HG03108 (cell line): ENCODE data around the gene SRP9.
"Not testable (repeated sequence)": the region's sequence is repeated elsewhere in the genome, so short reads cannot be mapped to it uniquely, and the experiment has no call there.

ENCODE experiments used
- ATAC-seq: cut with Tn5 transposase; IDR thresholded peaks from one replicate; pipeline ENCODE4 v1.9.1; 2021; ENCODE audit warnings: moderate library complexity; ENCODE audit not compliant: unreplicated experiment

SRP9 gene

DNA sequence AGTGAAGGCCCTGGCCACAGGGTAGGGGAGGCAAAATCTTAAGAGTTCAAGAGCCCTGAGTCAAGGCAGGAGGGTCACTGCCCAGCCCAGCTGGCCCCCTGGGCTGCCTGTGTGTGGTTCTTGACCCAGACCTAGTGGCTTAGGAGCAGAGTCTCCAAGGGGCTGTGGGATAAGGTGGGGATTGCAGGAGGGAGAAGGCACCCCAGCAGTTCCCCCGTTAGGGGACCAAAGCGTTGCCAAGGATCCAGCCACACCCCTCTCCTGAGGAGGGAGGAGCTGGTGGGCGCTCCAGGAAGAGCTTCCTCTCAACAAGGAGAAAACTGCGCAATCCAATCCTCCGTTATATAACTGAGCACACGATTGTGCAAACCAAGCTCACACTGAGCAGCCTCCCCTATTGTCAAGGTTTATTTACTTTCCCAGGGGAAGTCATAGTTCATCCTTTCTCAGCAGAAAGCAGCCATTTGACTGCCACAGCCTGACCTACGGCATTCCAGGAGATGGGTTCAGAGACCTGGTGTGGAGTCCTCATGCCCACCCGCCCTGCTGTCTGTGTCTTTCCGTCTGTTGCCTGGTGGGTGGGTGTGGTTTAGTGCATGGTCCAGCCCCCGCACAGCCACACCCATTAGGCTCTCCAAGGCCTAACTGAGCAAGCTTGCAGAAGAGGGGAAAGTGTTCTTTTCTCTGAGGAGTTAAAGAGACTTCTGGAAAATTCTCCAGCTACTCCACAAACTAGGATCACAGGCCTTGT, 35.8 kb downstream of the SRP9 start:
- ATAC-seq: no peak

DNA sequence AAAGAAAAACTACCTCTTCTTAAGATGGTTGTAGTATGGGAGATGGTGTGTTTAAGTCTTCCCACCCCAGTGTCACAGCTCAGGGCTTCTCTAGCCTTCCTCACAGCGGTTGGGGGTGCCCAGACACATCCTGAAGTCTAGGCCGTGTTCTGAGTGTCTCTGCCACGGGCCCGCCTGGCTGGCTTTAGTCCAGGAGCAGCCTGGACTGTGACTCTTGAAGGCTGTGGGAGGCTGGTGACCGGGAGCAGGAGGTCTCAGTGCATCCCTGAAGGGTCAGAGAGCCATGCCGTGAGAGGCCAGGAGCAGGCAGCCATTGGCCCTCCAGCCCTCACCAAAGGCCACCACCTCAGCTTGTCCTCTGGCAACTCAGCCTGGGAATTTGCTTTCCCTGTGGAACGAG, 36.8 kb downstream of the SRP9 start:
- no peak for ATAC-seq

DNA sequence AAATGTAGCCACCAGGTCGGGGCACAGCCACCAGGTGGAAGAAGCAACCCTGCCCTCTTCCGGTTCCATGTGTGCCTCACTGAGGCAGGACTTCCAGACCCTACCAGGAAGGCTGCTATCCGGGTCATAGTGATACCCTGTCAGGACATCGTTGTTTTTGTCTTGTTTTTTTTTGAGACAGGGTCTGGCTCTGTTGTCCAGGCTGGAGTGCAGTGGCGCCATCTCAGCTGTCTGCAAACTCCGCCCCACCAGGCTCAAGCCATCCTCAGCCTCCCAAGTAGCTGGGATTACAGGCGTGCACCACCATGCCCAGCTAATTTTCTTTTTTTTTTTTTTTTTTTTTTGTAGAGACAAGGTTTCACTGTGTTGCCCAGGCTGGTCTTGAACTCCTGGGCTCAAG, 37.5 kb downstream of the SRP9 start:
- ATAC-seq: not testable (repeated sequence)

DNA sequence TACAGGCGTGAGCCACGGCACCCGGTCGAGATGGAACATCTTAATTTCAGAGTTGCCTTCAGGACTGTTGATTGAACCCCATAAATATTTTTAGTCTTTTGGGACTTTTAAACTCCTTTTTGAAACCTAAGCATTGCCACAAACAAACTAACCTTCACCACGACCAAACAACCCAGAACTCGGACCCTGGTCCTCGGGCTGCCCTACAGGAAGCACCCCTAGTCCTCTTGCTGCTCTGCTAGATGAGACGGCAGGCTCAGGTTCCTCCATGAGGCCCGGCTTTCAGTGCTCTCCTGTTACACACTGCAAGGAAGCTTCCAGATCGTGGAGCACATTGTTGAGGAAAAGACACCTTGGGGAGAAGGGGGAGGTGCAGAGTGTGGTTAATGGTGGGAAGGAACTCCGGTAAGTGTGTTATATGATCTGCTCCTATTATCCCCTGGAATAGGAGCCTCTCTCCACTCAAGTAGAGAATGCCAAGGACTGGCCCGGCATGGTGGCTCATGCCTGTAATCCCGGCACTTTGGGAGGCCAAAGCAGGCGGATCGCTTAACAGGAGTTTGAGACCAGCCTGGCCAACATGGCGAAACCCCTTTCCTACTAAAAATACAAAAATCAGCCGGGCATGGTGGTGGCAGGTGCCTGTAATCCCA, 38.0 kb downstream of the SRP9 start:
- no peak for ATAC-seq

DNA sequence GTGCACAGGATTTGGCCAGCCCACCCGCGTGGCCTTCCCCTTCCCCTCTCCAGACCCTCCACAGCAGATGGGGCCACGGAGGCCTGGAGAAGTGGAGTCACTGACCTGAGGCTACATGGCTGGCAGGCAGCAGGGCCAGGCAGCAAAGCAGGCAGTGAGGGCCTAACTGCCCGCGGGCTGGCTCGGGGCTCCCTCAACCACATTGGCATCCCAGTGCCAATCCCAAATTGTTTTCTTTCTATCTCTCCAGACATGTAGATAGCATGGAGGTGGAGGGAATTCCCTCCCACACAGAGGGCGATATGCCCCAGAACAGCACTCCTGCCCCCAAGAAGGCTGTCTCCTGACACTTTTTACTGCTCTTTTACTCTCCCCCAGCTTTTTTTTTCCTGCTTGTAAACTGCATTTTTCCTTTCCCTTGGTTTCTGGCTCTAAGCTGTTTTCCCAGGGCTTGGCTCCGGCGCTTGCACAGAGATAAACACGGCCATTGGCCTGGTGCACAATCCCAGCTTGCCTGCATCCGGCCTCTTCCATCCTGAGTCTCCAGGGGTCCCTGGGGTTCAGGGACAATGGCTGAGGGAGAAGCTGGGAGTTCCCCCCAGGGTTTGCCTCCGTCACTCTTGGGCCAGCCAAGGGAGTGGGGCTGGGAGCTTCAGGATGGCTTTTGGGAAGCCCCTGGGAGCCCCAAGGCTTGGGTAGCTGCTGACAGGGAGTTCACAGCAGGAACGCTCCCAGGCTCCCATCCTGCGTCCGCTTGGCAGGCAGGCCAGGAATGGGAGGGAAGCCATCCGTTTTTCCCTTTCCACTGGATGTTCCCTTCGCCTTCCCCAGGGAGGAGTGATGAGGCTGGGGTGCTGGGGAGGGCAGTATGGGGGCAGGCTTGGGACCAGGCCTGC, 39.3 kb downstream of the SRP9 start:
- ATAC-seq: no peak

DNA sequence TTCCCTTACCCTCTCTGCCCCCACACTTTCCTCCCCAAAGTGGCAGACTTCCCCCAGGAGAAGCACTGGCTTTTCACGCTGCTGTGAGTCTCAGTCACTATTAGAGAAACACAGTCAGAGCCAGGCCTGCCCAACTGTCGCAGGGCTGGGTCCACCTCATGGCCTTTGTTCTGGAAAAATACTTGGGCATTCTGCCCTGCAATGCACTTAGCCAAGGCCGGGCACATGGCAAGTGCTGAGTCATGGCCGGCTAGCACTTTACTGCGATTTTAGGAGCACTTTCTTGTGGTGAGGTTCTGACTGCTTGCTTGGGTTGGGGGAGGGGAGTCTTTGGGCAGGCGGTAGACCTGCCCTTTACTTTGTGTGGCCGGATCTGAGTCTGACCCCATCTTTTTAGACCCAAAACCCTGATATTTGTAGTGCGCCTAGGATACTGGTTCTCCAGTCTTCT, 40.0 kb downstream of the SRP9 start:
- ATAC-seq: no peak

DNA sequence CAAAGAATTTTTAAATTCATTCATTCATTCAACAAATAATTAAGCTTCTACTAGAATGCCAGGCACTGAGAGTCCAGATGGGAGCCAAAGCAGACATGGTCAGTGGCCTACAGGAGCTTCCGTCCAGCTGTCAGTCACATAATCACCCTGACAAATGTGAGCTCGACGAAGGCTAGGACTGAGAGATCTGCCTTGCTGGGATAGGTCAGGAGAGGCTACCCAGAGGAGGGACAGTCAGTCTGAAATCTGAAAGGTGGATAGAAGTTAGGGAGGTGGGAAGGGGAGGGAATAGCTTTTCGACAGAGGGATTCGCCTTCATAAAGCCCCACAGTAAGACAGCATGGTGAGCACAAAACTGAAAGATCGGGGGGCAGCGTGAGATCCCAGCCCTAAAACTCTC, 40.6 kb downstream of the SRP9 start:
- no peak for ATAC-seq

DNA sequence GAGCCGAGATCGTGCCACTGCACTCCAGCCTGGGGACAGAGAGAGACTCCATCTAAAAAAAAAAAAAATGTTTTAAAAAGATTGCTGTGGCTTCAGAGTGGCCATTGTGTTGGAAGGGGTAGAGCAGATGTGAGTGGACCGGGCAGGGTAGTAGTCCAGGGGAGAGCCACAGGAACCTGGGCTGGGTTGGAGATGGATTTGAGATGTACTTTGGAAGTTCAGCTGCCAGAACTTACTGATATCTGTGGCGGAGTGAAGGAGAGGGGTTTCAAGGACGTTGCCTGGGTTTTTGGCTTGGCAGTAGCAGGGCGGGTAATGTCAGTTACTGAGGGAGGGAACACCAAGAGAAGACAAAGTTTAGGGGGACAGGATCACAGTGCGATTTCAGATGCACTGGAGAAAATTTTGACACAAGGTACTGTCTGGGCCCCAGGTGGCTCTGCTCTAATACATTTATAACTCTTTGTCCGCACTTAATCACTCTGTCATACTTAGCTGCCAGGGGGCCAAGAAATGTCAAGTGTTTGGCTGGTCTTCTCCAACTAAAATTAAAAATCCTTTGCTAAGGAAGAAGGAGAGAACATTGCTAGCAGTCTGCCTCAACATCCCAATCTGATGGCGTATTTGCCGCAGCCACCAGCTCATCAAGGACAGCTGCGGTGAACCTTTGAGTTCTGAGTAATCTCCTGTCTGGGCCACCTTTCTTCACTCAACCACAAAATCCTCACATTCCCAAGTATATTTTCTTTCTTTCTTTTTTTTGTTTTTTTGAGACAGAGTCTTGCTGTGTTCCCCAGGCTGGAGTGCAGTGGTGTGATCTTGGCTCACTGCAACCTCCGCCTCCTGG, 41.9 kb downstream of the SRP9 start:
- no peak for ATAC-seq

DNA sequence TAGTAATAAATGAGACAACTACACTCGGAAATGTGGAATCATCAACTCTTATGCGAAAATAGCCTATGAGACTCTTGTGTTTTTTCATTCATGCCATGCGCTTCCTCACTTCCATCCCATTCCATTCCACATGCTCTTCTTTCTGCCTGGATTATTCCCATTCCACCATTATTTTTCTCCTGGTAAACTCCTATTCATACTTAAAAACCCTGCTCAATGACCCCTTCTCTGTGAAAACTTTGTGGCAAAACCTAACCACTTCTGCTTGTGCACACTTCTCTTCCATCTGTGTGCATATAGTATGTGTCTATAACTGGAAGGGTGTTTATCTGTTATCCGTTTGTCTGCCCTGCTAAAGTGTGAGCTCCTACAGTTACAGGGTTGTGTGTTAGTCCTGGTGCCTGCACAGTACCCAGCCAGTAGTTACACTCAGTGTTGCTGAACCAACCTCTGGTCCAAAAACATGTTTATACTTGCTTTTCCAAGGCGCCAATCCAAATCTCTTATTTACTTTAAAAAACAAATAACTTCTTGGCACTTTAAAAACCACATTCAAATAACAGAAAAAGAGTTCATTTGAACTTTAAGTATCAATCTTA, 43.0 kb downstream of the SRP9 start:
- no peak for ATAC-seq

DNA sequence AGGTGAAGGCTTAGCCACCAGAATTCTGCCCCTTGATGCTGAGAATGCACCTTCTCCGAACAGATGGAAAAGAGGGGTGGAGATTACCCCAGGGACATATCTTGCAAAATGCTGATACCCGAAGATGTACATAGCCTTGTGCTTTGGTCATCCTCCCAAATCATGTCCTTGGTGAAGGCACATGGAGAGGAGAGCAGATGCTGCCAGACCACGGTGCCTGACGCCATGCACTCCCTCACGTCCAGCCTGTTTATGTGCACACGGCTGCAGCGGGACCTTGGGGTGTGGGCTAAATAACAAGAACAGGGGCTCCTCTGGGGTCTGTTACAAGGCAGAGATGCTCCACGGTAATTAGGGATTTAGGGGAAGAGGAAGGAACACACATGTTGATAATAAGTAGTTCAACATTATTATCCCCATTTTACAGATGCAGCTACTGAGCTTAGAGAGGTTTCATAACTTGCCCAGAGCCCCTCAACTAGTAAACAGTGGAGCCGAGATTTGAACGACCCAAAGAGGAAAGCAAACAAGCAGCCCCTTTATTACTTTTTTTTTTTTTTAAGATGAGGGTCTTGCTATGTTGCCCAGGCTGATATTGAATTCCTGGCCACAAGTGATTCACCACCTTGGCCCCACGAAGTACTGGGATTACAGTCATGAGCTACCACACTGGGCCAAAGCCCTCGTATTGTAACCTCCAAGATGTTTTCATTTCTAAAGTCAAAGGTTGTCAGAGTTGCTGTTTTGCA, 45.2 kb downstream of the SRP9 start:
- no peak for ATAC-seq

DNA sequence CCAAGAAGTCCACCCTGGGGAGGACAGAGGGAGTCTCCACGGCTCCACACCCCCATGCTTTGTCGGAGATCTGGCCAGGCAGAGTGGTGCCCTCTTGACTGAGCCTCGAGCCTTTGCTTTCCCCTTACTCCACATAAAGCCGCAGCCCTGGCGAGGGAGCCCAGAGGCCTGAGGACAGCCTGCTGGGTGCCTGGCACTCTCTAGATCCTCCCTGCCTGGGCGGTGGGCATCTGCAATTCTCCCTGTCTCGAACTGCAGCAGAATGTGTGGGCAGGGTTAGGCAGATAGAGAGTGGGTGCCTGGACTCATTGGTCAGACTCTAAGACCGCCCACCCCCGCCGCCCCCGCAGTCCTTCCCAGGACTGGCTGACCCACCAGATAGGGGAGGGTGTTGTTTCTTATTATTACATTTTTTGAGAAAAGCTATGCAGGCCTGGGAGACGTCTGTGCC, 46.2 kb downstream of the SRP9 start:
- no peak for ATAC-seq

DNA sequence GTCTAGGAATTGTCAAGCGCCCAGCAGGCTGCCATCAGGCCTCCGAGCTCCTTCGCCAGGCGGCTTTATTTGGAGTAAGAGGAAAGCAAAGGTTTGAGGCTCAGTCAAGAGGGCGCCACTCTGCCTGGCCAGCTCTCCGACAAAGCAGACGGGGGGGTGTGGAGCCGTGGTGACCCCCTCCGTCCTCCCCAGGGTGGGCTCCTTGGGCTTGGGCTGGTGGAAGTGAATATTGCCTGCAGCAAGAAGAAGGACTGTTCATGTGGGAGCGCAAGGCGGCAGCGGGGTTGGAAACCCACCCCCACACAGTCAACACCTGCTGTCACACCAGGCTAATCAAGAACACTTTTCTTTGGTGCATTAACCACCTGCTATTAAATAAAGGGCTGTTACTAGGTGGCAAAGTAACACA, 46.9 kb downstream of the SRP9 start:
- no peak for ATAC-seq

DNA sequence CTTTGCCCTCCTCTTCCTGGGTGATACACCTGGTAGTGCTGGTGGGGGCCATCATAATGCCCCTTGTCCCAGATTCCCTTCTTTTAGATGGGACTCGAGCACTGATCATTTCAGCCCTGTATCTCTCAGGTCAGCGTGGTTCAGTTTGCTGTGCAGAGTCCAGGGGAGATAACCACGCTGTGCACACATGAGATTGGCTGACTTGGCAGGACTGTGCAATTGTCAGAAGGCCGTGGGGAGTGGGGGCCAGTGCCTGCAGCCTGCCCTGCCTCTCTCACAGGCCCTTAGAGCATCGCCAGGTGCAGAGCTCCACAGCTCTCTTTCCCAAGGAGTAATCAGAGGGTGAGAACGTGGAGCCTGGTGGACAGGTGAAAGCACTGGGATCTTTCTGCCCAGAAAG, 47.5 kb downstream of the SRP9 start:
- no peak for ATAC-seq

DNA sequence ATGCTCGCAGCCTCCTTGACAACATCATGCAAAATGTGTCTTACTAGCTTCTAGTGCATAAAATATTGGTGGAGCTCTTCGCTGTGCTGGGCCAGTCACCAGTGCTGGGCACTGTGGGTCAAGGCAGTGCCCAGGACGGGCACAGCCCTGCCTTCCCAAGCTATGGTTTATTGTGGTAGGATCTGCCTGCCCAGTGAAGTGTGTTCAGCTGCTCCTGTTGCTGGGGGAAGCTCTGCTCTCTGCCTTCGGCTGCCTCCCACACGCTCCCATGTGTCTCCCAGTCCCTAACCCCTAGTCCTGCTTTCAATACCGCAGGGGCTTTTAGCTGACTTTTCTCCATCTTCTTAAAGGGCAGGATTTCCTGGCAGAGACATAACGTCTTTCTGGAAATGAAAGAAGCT, 48.0 kb downstream of the SRP9 start:
- ATAC-seq: no peak

DNA sequence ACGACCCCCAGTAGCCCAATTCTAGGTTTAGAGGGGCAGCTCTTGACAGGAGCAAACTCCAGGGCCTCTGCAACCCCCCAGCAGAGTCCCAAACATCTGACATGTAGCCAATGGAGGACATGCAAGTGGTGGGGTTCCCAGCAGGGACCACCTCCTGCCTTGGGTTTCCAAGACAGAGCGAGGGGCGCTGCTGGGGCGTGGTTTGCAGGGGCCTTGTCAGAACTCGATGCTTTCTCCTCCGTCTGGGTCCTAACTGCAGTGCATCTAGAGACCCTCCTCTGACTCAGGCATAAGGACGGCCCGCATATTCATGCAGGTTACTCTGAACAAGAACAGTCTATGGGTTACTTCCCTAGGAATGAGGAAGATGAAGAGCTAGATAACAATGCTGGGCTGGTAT, 49.5 kb downstream of the SRP9 start:
- ATAC-seq: no peak

DNA sequence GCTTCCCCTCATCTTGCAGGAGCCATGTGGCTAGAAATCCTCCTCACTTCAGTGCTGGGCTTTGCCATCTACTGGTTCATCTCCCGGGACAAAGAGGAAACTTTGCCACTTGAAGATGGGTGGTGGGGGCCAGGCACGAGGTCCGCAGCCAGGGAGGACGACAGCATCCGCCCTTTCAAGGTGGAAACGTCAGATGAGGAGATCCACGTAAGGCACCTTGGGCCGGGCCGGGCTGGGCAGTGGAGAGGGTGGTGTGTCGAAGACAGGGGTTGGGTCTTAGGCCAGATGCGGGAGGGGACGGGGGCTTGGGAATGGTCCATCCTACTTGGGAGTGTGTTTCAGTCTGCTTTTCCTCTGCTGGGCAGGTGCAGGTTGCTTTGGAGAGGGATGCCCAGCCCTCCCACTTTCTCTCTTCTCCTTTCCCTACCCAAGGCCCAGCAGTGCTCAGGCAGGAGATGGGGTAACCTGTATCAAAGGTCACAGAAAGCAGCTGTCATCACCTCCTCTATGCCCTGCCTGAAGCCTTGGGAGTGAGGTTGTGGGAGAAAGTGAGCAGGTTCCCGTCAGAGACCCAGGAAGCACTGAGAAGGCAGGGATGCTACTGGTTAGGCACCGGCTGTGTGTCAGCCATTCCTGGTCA, 51.2 kb downstream of the SRP9 start:
- ATAC-seq: no peak

DNA sequence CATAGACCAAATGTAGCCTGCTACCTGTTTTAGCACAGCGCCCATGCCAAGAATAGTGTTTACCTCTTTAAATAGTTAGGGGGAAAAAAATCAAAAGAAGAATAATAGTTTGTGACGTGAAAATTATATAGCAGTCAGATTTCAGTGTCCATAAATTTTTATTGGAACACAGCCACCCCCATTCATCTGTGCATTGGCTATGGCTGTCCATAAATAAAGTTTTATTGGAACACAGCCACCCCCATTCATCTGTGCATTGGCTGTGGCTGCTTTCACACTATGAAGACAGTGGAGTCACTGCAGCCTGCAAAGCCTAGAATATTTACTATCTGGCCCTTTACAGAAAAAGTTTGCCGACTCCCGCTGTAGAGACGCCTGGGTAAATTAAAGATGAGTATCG, 53.2 kb downstream of the SRP9 start:
- ATAC-seq: no peak

DNA sequence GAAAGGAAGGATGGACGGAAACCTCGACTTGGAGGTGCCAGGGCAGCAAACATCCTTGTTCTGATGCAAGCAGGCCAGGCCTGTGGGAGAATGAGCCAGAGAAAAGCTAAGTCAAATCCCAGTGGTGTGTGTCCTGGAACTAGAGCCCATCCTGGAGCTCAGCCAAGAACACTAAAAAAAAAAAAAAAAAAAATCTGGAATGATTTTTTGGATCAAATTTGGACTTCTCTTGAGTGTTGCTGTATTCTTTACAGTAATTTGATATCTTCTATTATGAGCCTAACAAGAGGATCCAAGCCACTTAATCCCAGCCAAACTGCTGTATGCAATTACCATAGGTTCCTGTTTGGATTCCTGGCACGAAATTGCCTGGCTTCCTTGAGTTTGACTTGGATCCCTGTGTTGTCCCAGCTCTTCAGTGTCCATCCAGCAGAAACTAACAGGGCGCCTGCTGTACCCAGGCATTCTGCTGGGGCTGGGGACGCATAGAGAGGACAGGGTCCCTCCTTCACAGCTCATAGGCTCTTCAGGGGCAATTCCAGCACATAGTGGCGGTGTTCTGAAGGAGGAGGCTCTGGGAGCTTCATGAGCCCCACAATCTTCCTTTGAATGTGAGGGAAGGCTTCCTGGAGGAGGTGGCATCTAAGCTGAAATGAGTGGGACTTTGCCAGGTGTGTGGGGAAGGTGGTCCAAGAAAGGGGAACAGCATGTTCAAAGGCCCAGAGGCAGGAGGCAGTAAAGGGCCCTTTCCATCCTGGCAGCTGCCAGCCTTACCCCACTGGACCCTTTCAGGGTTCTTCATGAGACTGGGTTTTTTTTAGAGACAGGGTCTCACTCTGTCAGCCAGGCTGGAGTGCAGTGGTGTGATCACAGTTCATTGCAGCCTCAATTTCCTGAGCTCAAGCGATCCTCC, 57.0 kb downstream of the SRP9 start:
- no peak for ATAC-seq
